ENCODE measurements around the gene CERS4.

- TF ChIP-seq CTCF (IDR thresholded peaks at IDR 0.05; ENCODE audit: borderline replicate concordance, extremely low read depth, low read length, poor library complexity, severe bottlenecking): no peak
- TF ChIP-seq EZH2 (IDR thresholded peaks at IDR 0.05; ENCODE audit: borderline replicate concordance, low read depth, low read length, severe bottlenecking): no peak
Observed at GRCh38 chr19:8241646-8242045, 32.5 kb downstream of the CERS4 start.

Data from DND-41 (cell line).